OCI-M2 (cell line): ENCODE results near the gene MTCL1.

Source experiments
- DNase-seq: peaks from one replicate; lab custom pipeline; 2025; ENCODE audit not compliant: unreplicated experiment; lab: John Stamatoyannopoulos, UW

MTCL1 gene

GRCh38 chr18:8709248-8710059 is 4.1 kb downstream of the MTCL1 start:
- no peak for DNase-seq

GRCh38 chr18:8711736-8712135 is 6.4 kb downstream of the MTCL1 start:
- no peak for DNase-seq

GRCh38 chr18:8713691-8714090 is 8.3 kb downstream of the MTCL1 start:
- no peak for DNase-seq

GRCh38 chr18:8715599-8715998 is 10.2 kb downstream of the MTCL1 start:
- DNase-seq: no peak

- no peak for DNase-seq
These were observed 11.8 kb downstream of the MTCL1 start for GRCh38 chr18:8717011-8717770.

- no peak for DNase-seq
These were observed 13.1 kb downstream of the MTCL1 start for GRCh38 chr18:8718401-8718913.

GRCh38 chr18:8719192-8719591 is 13.8 kb downstream of the MTCL1 start:
- no peak for DNase-seq

- no peak for DNase-seq
These were observed 14.8 kb downstream of the MTCL1 start for GRCh38 chr18:8720141-8720540.

- no peak for DNase-seq
These were observed 15.8 kb downstream of the MTCL1 start for GRCh38 chr18:8721094-8721669.

- no peak for DNase-seq
These were observed 16.4 kb downstream of the MTCL1 start for GRCh38 chr18:8721716-8722115.

- DNase-seq: no peak
These were observed 17.8 kb downstream of the MTCL1 start for GRCh38 chr18:8722946-8723820.

GRCh38 chr18:8724452-8724851 is 19.1 kb downstream of the MTCL1 start:
- DNase-seq: no peak

- DNase-seq: no peak
These were observed 20.9 kb downstream of the MTCL1 start for GRCh38 chr18:8726281-8726680.

GRCh38 chr18:8726963-8727705 is 21.8 kb downstream of the MTCL1 start:
- DNase-seq: no peak

GRCh38 chr18:8730080-8730827 is 24.9 kb downstream of the MTCL1 start:
- no peak for DNase-seq

GRCh38 chr18:8732442-8733360 is 27.3 kb downstream of the MTCL1 start:
- no peak for DNase-seq

GRCh38 chr18:8734496-8734895 is 29.1 kb downstream of the MTCL1 start:
- DNase-seq: no peak

GRCh38 chr18:8735274-8735673 is 29.9 kb downstream of the MTCL1 start:
- no peak for DNase-seq
